AG10803 (cell line): ENCODE data around the gene PTPRM.
A peak's percentile ranks its signal among the peaks of the same experiment; 100 is the strongest.

Experiments used
- DNase-seq: peaks from one replicate; pipeline ENCODE4 v3.0.0; 2010; ENCODE audit warnings: low read depth
- H3K4me3 ChIP-seq: 2 replicates; pipeline ENCODE4 v1.5.1; 2011; ENCODE audit warnings: mild to moderate bottlenecking, low read length, control low read depth
- CTCF ChIP-seq: conservative IDR thresholded peaks from 2 replicates; pipeline ENCODE4 v1.5.1; 2011; ENCODE audit warnings: mild to moderate bottlenecking, low read length, control low read depth, inconsistent platforms

PTPRM gene

GRCh38 chr18:8423051-8423557 lies 856.0 kb downstream of the PTPRM start:
- peak; percentile 52 for DNase-seq

GRCh38 chr18:8424481-8424880 lies 857.4 kb downstream of the PTPRM start:
- H3K4me3 ChIP-seq, result no peak overlapping the region
- no peak for DNase-seq
- no peak for TF ChIP-seq CTCF

More at GRCh38 chr18:8423051-8423557, 856.0 kb downstream of the PTPRM start:
- no peak for TF ChIP-seq CTCF
- no peak overlapping the region for H3K4me3 ChIP-seq

- H3K4me3 ChIP-seq, result no peak overlapping the region
- no peak for TF ChIP-seq CTCF
- peak; percentile 76 for DNase-seq
Measured at GRCh38 chr18:8424917-8425725, 858.0 kb downstream of the PTPRM start.

- no peak for DNase-seq
- TF ChIP-seq CTCF, result no peak; the same call in 1 of the 2 replicates
- H3K4me3 ChIP-seq, result no peak overlapping the region
Measured at GRCh38 chr18:8426401-8426800, 859.3 kb downstream of the PTPRM start.

- TF ChIP-seq CTCF, result no peak
- H3K4me3 ChIP-seq, result no peak overlapping the region
- DNase-seq, result no peak
Measured at GRCh38 chr18:8427339-8427738, 860.2 kb downstream of the PTPRM start.

GRCh38 chr18:8428951-8429350 lies 861.8 kb downstream of the PTPRM start:
- no peak overlapping the region for H3K4me3 ChIP-seq
- no peak for DNase-seq
- TF ChIP-seq CTCF, result no peak

- DNase-seq, result no peak
- TF ChIP-seq CTCF, result no peak
- H3K4me3 ChIP-seq, result no peak overlapping the region
Measured at GRCh38 chr18:8431036-8431435, 863.9 kb downstream of the PTPRM start.
